NOMO-1 (cell line): ENCODE measurements around the gene SPATA20.

Experiments used
- DNase-seq, 2 experiments: peaks; one replicate each; lab custom pipeline; 2025; ENCODE audit not compliant: unreplicated experiment in 2 of 2; lab: John Stamatoyannopoulos, UW

The SPATA20 gene

GRCh38 chr17:50547035-50547735 is at the start of gene SPATA20:
Gene SPATA20 (plus strand): TSS chr17:50547174. CDS start chr17:50547209, 35 bp downstream.
- DNase-seq, result peak; percentile 81 to 90

- no peak for DNase-seq
These were observed 48.7 kb upstream of the SPATA20 start for GRCh38 chr17:50498021-50498874.

DNA sequence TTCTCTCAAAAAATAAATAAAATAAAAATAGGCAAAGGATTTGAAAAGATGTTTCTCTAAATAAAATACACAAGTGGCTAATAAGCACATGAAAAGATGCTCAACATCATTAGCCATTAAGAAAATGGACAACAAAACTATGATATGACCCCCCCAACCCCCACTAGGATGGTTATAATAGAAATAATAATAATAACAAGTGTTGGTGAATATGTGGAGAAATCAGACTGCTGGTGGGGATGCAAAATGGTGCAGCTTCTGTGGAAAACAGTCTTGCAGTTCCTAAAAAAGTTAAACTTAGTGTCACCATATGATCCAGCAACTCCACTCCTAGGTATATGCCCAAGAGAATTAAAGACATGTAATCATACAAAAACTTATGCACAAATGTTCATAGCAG is 47.7 kb upstream of the SPATA20 start:
- DNase-seq, result no peak

DNA sequence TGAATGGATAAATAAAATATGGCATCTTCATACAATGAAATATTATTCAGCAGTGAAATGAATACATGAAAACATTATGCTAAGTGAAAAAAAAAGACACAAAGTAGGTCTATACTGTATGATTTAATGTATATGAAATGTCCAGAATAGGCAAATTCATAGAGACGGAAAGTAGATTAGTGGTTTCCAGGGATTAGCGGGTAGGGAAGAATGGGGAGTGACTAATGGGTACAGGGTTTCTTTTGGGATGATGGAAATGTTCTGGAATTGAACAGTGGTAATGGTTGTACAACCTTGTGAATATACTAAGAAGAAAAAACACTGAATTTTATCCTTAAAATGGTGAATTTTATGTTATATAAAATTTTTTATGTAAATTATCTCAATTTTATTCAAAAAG is 47.3 kb upstream of the SPATA20 start:
- DNase-seq, result no peak

- peak in 1 of 2 experiments; percentile 9 for DNase-seq
These were observed 45.9 kb upstream of the SPATA20 start for GRCh38 chr17:50501054-50501453.

GRCh38 chr17:50502301-50502990 is 44.5 kb upstream of the SPATA20 start:
- no peak for DNase-seq

DNA sequence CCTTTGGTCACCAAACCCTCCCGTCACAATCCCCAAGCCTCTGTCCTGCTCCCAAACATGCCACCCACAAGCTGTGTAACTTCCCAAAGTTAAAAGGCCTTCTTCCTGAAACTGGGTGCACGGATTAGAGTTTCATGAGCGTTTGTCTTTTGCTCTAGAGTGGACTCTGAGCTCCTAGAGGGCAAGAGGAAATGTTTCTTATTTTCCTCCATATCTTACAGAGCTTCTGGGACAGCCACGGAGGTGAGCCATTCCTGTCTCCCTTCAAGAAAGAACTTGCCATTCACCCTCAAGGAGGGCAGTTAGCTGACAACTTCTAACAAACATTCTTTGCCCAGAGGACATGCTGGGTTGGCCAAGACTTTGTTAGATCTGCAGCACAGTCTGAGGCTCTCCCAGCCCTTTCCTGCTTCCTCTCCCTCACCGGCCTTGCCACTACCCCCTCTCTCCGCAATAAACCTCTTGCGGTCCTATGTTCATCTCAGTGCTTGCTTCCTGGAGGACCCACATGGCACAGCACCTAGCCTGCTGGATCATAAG is 41.3 kb upstream of the SPATA20 start:
- DNase-seq, result no peak

DNA sequence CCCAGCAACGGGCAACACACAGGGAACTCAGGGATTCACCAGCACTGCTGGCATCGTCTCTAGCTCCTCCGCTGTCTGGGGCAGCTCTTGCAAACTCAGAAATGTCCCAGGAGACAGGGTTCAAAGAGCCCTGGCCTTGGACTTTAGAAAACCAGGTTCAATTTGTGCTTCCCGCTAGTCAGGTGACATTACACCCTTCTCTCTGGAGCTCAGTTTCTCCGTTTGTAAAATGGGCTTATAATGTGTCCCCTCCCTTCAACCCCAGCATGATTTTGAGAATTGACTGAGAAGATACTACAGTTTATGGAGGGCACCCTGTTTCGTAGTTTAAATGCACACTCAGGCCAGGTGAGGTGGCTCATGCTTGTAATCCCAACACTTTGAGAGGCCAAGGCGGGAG is 40.7 kb upstream of the SPATA20 start:
- DNase-seq, result no peak

DNA sequence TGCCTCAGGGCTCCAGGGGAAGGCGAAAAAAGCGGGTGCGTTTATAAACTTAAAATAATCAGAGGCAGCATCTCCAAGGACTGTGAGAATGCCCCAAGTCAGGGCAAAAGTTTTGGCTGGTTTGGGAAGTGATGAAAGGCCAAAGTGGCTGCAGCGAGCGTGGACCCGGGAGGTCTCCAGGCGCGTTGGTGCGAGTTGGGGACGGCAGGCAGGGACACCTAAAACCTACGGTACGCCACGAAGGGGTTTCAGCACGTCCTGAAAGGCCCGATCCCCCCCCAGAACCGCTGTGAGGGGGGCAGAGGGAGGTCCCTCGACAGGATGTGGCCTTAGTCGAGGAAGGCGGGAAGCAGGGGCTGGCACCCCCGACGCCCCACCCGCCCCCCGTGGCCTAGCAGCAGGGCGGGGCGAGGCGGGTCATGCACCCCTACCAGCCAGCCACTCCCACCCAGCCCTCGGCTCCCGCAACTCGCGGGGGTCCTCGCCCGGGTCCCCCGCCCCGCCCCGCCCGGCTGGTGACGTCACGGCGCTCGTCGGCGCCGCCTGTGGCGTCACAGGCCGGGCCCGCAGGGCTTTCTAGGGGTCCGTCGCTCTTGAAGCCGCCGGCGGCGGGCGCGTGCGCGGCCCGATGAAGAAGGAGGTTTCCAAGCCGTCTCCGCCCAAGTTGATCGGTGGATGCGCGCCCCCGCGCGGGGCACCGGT is 39.0 kb upstream of the SPATA20 start, which contains the start of gene MYCBPAP:
Gene MYCBPAP, plus strand, starts transcription at position 569 of the 702 bp plus-strand sequence. CDS start 236 bp downstream, outside the sequence.
- DNase-seq, result peak; percentile 69 to 90

GRCh38 chr17:50508573-50509460 is 38.2 kb upstream of the SPATA20 start:
- no peak for DNase-seq

- peak in 1 of 2 experiments; percentile 20 for DNase-seq
These were observed 35.9 kb upstream of the SPATA20 start for GRCh38 chr17:50511058-50511457.

DNA sequence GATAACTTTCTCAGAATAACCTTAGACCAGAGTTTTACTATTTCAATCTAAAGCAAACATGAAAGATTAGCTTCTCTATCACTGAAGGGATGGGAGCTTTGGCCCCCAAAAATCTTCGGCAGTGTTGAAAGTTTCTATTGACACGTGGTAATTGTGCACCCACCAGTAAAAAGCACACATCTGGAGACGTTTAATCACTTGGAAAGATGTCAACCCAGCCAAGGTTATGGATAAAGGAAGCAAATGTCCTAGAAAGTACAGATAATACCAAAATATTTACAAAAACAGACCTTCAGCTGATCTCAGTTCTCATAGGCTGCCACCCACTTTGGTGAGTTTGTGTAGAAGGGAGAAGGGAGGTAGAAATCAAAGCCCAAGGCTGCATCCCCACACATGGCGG is 33.5 kb upstream of the SPATA20 start:
- no peak for DNase-seq

DNA sequence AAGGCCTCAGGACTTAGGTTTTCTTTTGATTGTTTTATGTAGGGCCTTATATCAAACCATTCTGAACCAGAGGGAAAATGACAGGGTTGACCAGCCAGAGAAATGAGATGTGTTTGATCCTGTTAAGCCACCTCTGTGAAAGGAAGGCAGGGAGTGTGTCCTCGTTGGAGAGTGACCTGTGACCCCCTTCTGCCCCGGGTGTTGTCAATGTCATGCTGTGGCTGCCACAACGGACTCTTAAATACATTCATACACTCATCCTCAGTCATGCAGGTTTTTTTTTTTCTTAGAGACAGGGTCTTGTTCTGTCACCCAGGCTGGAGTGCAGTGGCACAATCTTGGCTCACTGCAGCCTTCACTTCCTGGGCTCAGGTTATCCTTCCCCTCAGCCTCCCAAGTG is 32.6 kb upstream of the SPATA20 start:
- DNase-seq, result no peak

DNA sequence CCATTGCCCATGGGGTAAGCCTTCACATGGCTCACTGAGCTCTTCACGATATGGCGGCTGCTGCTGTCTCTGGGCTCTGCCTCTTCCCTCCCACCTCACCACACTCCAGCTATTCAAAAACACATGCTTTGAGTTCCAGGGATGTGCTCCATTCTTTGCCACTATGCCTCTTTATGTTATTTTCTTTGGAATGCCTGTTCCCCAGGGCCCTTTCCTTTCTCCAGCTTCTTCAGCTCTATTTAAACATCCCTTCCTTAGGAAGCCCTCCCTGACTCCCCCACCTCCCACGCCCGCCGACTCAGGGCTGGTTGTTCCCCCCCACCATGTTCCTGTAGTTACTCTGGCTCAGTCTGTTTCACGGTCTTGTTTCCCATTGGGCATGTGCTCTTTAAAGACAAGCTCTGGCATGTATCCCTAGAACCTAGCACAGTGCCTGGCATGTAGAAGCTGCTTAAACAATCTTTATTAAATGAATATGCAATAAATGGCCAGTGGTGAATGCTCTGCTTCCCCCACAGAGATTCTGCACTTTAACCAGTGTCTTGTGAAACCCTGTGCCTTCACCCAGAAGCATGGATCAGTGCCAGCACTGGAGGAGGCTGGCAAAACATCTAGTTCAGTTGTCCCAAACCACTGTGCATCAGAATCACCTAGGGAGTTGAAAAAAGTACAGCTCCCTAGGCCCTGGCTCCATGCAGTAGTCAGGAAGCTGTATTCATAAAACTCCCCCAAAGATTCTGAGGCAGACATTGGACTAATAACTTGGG is 31.9 kb upstream of the SPATA20 start:
- no peak for DNase-seq

DNA sequence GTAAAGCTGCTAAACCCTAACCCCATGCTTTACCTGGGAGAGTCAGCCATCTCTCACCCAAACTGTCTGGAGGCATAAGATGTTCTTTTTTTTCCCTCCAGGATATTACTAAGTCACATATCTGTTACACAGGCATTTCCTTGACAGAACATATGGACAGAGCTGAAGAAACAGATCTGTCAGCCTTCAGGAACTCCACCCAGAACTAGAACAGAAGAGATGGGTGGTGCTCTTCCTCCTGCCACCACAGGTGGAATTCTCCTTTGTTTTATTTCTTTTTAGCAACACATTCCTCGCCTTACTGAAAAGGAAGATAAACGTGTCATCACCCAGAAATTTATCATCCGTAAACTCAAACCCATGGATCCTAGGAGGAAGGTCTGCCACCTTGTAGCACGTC is 30.0 kb upstream of the SPATA20 start:
- DNase-seq, result no peak

DNA sequence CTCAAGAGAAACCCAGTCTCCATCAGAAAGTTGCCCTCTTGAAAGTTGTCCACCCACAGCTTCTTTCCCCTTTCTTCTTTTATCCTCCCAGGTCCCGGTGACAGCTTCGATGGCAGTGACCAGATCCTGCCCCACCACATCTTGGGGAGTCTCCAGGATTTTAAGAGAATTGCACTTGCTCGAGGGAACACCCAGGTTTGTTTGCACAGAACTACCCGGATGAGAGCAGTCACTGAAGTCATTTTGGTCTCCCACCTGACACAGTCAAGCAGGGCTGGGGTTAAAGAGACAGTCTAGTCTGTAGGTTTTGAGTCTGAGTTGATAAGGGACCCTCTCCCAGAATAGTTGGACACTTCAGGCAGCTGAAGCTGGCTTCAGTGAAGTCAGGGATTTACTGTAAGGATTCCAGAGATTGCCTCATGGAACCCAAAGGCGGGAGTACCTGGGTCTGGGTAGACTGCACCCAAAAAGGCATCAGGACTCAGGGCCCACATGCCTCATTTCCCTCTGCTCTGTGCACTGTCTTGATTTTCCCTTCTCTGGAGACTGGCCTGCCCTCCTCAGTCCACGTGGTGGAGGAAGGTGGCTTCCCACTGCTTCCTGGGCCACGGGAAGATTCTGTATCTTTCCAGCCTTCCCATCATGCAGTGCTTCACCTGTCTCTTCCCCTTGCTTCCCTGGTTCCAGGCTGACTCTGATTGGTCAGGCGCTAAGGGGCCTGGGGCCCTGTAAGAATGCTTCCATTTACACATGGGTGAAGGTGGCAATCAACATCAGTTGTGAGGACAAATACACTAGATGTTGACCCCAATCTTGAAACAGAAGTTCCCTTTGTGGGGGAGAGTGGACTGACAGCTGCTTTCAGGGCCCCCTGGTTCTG is 29.2 kb upstream of the SPATA20 start:
- DNase-seq, result no peak

- no peak for DNase-seq
These were observed 28.5 kb upstream of the SPATA20 start for GRCh38 chr17:50518384-50519023.
